Lower lobe of right lung (tissue), 2 donors: ENCODE measurements around the gene PLA2G5. TPM values are rescaled to one million over a fixed set of nuclear protein-coding genes. Genes with fewer than 3 reads are reported as not detected.
"Not testable (repeated sequence)": the region's sequence is repeated elsewhere in the genome, so short reads cannot be mapped to it uniquely, and the experiment has no call there.

Experiments used
- ATAC-seq, 2 donors: fragments of 200-7000 bp; cut with Tn5 transposase; one replicate each; pipeline ENCODE4 v1.9.1; 2020 to 2022; ENCODE audit warnings: mild to moderate bottlenecking in 2 of 2, moderate library complexity in 2 of 2
- DNase-seq: peaks from one replicate; pipeline ENCODE4 v3.0.0-alpha.2; 2020
- H3K27ac ChIP-seq: fragments of 200-600 bp; one replicate; pipeline ENCODE4 v1.8.0; 2022
- H3K27me3 ChIP-seq: fragments of 200-600 bp; one replicate; pipeline ENCODE4 v1.8.0; 2022; ENCODE audit warnings: low read depth
- H3K36me3 ChIP-seq: fragments of 200-600 bp; one replicate; pipeline ENCODE4 v1.8.0; 2022; ENCODE audit warnings: mild to moderate bottlenecking
- H3K4me1 ChIP-seq: fragments of 200-600 bp; one replicate; pipeline ENCODE4 v1.8.0; 2022
- H3K4me3 ChIP-seq: fragments of 200-600 bp; one replicate; pipeline ENCODE4 v1.8.0; 2022; ENCODE audit warnings: mild to moderate bottlenecking
- H3K9me3 ChIP-seq: fragments of 200-600 bp; one replicate; pipeline ENCODE4 v1.8.0; 2022
- intact Hi-C: fragments of 100-400 bp; cut with DNase I; formaldehyde crosslinking; loops from one replicate; pipeline ENCODE4 v1.11.0; 2022
- long read RNA-seq: library from polyadenylated mRNA; unstranded; transcript quantifications from one replicate; pipeline ENCODE4 v2.0.0, GENCODE V29; 2021
- total RNA-seq: library from RNA; stranded (reverse); fragmentation: NEBNext Ultra II Directional; extraction: Animal tissue kit (Norgen Biotek cat#: 25700); gene quantifications from one replicate; pipeline ENCODE4 v1.2.1, GENCODE V29; 2021
- TF ChIP-seq, protein P1 (sequence below): fragments of 200-600 bp; IDR thresholded peaks from one replicate; pipeline ENCODE4 v1.8.0; 2022; ENCODE audit warnings: antibody characterized with exemption, mild to moderate bottlenecking
- donor health status: DM: no; HTN: yes; CAD: no; lungs with severe emphysema.

The PLA2G5 gene
- total RNA-seq, result 7.4 TPM
- long read RNA-seq, transcript PLA2G5-201 (5 exons, 1,161 nt), result major isoform, 5 of 18 reads
- long read RNA-seq, partial matches to known transcripts, result 7 of 18 reads
- long read RNA-seq, other reads (novel, unspliced or antisense), result 6 of 18 reads

GRCh38 chr1:20069874-20070273 lies at the start of gene PLA2G5:
TSS of gene PLA2G5 (plus strand) at chr1:20070194. CDS start at chr1:20084831, 14,637 bp downstream.
- H3K27ac ChIP-seq, result no peak within 1 kb of the TSS
- peak within 1 kb of the TSS; percentile 43 for H3K4me3 ChIP-seq
- no peaks in the 10 kb centered on the region for H3K36me3 ChIP-seq
- ATAC-seq, result peak; percentile 55 to 69
- intact Hi-C loops, result no loop called here
- peaks cover 10% of the 10 kb centered on the region for H3K4me1 ChIP-seq
- no peaks in the 10 kb centered on the region for H3K9me3 ChIP-seq
- DNase-seq, result no peak
- TF ChIP-seq, protein P1, sequence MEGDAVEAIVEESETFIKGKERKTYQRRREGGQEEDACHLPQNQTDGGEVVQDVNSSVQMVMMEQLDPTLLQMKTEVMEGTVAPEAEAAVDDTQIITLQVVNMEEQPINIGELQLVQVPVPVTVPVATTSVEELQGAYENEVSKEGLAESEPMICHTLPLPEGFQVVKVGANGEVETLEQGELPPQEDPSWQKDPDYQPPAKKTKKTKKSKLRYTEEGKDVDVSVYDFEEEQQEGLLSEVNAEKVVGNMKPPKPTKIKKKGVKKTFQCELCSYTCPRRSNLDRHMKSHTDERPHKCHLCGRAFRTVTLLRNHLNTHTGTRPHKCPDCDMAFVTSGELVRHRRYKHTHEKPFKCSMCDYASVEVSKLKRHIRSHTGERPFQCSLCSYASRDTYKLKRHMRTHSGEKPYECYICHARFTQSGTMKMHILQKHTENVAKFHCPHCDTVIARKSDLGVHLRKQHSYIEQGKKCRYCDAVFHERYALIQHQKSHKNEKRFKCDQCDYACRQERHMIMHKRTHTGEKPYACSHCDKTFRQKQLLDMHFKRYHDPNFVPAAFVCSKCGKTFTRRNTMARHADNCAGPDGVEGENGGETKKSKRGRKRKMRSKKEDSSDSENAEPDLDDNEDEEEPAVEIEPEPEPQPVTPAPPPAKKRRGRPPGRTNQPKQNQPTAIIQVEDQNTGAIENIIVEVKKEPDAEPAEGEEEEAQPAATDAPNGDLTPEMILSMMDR, result no peak
- H3K27me3 ChIP-seq, result no peaks in the 10 kb centered on the region

- Histone ChIP-seq H3K4me1 (no peaks in the 10 kb centered on the region), H3K9me3 (no peaks in the 10 kb centered on the region), H3K27ac (no peak overlapping the region), H3K4me3 (no peak overlapping the region), H3K27me3 (peaks cover 6% of the 10 kb centered on the region), H3K36me3 (no peaks in the 10 kb centered on the region)
- TF ChIP-seq, protein P1, result no peak
- no peak for DNase-seq
- intact Hi-C loops, result no loop called here
- ATAC-seq, result no peak
Measured at GRCh38 chr1:20028125-20028524, 41.9 kb upstream of the PLA2G5 start.

DNA sequence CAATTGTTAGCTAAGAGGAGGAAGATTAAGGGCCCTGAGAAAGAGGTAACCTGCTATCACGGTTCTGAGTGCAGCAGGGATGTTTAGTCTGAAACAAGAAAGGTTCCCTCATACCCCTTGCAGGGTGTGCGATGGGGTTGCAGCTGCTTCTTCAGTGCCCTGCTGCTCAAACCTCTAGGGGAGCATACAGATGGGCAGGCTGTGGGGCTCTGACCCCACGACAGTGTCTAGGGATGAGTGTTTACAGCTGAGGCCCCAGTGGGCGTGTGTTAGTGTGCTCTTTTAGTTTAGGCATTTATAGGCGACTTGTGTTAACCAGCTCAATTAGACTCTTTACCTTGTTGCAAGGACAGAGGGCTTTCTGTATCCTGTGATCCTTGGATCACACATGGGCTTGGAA lies 41.3 kb upstream of the PLA2G5 start:
- no peak overlapping the region for H3K27ac ChIP-seq
- H3K4me1 ChIP-seq, result no peaks in the 10 kb centered on the region
- ATAC-seq (no peak), DNase-seq (no peak)
- no peak overlapping the region for H3K4me3 ChIP-seq
- intact Hi-C loops, result no loop called here
- peaks cover 6% of the 10 kb centered on the region for H3K27me3 ChIP-seq
- TF ChIP-seq, protein P1, result no peak
- H3K9me3 ChIP-seq, result no peaks in the 10 kb centered on the region
- no peaks in the 10 kb centered on the region for H3K36me3 ChIP-seq

DNA sequence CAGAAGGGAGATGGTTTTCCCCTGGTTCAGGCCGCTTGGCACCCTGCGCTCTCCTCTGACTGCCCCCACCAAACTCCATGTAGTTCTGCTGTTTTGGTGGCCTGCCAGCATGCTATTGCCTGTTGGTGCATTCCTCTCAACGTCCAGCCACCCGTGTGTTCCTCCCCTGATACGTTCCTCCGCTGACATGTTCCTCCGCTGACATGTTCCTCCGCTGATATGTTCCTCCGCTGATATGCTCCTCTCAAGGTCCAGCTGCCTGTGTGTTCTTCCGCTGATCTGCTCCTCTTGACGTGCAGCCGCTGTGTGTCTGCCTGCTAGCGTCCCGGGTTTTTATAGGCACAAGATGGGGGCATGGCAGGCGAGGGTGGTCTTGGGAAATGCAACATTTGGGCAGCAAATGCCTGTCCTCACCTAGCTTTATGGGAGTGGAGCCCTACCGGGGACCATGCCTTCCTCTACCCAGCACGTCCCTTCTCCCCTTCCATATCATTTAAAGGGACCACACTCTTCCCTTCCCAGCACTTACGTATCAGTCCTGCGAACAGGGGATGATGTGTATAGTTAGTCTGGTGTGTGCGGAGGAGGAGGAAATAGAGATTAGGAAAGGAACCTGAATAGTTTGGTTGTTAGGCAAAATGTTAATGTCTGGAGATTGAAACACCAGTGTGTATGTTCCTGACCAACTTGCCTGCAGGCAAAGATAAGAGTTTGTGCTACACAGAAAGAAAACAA lies 40.6 kb upstream of the PLA2G5 start:
- DNase-seq, result no peak
- H3K36me3 ChIP-seq, result no peaks in the 10 kb centered on the region
- ATAC-seq, result no peak
- H3K27ac ChIP-seq, result no peak overlapping the region
- intact Hi-C loops, result no loop called here
- no peak overlapping the region for H3K4me3 ChIP-seq
- no peaks in the 10 kb centered on the region for H3K4me1 ChIP-seq
- TF ChIP-seq, protein P1, result no peak
- H3K9me3 ChIP-seq, result no peaks in the 10 kb centered on the region
- peaks cover 6% of the 10 kb centered on the region for H3K27me3 ChIP-seq

DNA sequence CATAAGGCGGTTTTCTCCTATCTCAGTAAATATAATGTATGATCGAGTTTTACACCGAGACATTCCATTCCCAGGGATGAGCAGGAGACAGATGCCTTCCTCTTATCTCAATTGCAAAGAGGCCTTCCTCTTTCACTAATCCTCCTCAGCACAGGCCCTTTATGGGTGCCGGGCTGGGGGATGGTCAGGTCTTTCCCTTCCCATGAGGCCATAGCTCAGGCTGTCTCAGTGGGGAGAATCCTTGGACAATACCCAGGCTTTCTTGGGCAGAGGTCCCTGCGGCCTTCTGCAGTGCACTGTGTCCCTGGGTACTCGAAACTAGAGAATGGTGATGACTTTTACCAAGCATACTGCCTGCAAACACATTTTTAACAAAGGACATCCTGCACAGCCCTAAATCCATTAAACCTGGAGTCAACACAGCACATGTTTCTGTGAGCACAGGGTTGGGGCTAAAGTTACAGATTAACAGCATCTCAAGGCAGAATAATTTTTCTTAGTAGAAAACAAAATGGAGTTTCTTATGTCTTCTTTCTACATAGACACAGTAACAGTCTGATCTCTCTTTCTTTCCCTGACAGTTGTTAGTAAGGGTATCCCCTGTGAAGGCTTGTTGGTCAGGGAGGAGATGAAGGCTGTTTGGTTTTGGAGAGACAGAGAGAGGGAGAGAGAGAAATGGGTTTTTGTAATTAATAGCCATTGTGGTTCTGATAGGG lies 39.4 kb upstream of the PLA2G5 start:
- H3K27ac ChIP-seq, H3K27me3 ChIP-seq, ATAC-seq, H3K36me3 ChIP-seq, H3K4me1 ChIP-seq, DNase-seq, H3K4me3 ChIP-seq, intact Hi-C loops, H3K9me3 ChIP-seq: not testable (repeated sequence)

GRCh38 chr1:20031161-20031560 lies 38.8 kb upstream of the PLA2G5 start:
- Histone ChIP-seq H3K36me3 (no peaks in the 10 kb centered on the region), H3K27ac (no peak overlapping the region), H3K27me3 (peaks cover 6% of the 10 kb centered on the region), H3K9me3 (no peaks in the 10 kb centered on the region), H3K4me3 (no peak overlapping the region), H3K4me1 (no peaks in the 10 kb centered on the region)
- ATAC-seq, result no peak
- no peak for DNase-seq
- TF ChIP-seq, protein P1, result no peak
- intact Hi-C loops, result no loop called here
